Activated CD8-positive, alpha-beta memory T cell treated with anti-CD3 and anti-CD28 coated beads for 4 hours (primary cell): Measurements from ENCODE around the gene URGCP.
"Not testable (repeated sequence)": the region's sequence is repeated elsewhere in the genome, so short reads cannot be mapped to it uniquely, and the experiment has no call there.

Experiments used
- DNase-seq, 2 donors: peaks; one replicate each; pipeline ENCODE4 v3.0.0-alpha.2; 2020; ENCODE audit warnings: low read depth in 2 of 2

Gene URGCP

DNA sequence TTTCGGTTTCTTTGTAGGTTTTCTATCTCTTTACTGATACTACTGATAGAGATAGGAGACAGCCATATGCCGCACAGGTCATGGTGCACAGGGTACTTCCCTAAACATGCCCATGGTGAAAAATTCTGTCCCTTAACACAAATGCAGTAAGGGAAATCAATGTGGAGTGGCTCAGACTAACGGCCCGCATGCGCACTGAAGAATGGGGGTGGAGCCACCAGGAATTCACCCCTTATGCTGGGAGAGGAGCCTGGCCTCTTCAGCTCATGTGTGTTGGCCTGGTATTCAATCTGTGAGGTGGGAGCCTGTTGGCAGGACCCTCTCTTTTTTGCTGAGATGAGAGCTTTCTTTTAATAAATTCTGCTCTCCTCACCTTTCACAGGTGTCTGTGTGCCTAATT lies 8.4 kb upstream of the URGCP start:
- DNase-seq: no peak

DNA sequence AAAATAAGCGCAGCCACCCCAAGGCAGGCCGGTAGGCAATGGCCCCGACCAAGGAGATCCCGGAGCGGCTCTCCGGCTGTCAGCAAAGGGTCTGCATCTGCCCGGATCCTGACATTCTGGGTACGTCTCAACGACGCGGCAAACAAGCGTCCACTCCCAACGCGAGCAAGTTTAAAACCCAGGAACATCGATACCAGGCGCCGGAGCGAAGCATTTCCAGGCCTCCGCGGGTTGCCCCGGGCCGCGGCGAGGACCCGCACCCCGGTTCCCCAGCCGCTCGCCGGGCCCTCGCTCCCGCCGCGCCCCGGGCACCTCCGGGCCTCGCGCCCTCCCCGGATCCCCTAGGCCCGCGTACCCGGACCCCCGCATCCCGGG lies 453 bp downstream of the URGCP start:
- DNase-seq: no peak

- no peak for DNase-seq
Measured at GRCh38 chr7:43905209-43905946, 1.0 kb downstream of the URGCP start.

- no peak for DNase-seq
Measured at GRCh38 chr7:43904533-43905208, 1.7 kb downstream of the URGCP start.

DNA sequence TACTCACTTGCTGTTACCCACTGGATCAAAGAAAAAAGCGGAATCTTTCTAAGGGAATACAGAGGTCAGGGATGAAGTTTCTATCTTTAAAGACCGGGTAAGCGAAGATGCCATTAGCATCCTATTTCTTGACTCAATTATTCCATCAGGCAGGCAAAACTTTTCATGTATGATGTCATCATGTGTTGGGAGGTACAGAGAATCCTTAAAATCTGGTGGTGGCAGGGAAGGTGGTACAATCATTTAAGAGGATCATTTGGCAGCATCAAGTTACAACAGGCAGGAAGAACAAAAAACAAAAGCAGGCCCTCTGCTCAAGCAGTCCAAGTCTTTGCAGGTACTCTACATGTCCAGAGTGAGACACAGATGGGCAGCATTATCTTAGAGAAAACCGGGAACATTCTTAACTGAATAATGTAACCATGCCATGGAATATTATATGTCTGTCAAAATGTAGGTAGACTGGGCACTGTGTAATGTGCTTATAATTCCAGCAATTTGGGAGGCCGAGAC lies 3.8 kb downstream of the URGCP start:
- no peak for DNase-seq

GRCh38 chr7:43898571-43898970 lies 7.8 kb downstream of the URGCP start:
- DNase-seq: not testable (repeated sequence)

DNA sequence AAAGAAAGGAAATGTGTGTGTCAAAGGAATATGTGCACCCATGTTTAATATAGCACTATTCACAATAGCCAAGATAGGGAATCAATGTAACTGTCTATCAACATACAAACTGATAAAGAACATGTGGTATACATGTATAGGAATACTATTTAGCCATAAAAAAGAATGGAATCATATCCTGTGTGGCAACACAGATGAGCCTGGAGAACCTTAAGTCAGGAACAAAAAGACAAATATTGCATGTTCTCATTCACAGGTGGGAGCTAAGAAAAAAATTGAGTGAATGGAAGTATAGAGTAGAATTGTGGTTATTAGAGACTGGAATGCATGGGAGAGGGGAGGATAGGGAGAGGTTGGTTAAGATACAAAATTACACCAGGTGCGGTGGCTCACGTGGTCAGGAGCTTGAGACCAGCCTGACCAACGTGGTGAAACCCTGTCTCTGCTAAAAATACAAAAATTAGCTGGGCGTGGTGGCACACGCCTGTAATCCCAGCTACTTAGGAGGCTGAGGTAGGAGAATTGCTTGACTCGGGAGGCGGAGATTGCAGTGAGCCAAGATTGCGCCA lies 10.5 kb downstream of the URGCP start:
- DNase-seq: no peak

- no peak for DNase-seq
Measured at GRCh38 chr7:43891069-43891955, 15.1 kb downstream of the URGCP start.

- no peak for DNase-seq
Measured at GRCh38 chr7:43890468-43890867, 15.9 kb downstream of the URGCP start.

DNA sequence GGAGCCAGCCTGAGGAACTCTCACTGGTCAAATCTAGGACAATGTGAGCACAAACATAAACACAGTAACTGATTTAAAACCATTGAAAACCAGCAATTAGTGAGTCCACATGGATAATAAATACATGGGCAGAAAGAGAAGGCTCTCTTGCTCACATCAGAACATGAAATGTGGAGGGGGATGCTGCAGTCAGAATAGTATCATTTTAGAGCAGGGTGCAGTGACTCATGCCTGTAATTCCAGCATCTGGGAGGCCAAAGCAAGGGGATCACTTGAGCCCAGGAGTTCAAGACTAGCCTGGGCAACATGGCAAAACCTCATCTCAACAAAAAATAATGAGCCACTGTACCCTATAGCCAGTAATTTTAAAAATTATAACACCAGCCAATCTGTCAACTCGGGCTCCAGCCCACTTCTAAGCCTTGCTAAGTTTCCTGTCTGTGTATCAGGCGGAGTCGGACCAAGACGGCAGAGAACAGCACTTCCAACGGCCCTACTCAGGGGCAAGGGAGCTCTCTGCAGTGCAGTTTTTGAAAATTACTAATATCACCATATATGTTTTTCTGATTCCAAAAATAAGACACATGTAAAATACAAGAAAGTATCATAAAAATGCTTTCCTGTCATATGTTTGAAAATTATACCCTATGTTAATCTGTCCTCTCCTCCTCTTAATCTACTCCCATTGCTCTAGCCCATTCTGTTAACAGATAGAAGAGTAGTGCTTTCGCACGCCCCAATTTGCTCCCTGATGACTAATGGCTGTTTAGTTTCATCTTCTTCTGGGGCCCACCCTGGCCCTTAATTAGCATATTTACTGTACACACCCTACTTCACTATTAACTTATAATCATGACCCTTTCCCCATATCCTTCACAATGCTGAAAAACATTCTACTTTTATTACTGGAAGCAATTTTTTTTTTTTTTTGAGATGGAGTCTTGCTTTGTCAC lies 17.1 kb downstream of the URGCP start:
- no peak for DNase-seq

DNA sequence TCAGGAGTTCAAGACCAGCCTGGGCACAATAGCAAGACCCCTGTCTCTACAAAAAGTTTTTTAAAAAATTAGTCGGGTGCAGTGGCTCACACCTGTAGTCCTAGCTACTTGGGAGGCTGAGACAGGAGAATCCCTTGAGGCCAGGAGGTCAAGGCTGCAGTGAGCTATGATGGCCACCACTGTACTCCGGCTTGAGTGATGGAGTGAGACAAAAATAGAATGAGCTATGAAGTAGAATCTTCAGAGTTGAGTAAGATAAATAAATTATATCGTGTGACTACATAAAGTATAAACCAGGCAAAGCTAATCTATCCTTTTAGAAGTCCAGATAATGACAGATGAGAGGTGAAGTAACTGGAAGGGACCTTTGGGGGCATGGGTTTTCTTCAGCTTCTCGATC lies 21.8 kb downstream of the URGCP start:
- DNase-seq: no peak

GRCh38 chr7:43884209-43884608 lies 22.2 kb downstream of the URGCP start:
- no peak for DNase-seq

DNA sequence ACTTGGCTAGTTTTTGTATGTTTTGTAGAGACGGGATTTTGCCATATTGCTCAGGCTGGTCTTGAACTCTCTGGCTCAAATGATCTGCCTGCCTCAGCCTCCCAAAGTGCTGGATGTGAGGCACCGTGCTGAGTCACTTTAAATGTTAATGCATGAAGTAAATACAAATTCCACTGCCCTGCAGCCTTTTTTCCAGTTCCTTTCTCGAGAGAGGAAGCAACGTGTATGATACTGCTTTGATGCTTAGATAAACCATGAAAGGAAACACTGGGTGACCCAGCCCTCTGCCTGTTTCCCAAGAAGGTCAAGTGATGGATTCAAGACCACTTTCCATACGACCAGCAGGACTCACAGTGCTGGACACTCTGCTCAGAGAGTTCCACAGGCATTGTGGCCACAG lies 25.8 kb downstream of the URGCP start:
- no peak for DNase-seq

DNA sequence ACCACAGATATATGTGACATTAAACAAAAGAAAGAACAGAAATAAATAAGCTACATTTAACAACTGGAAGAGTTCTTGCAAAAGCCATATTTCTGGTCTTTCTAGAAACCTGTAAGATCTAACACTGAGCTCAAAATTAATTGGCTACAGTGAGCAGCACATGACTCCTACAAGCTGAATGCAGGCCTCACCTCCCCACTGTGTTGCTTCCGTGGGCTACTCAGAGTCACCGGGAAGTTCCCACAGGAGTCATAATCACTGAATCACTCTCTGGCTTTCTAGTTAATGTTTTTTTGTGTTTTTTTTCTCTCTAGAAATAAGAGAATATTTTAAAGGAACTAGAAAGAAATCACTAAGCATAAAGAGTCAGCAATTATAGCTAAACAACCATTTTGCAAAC lies 26.9 kb downstream of the URGCP start:
- DNase-seq: no peak

DNA sequence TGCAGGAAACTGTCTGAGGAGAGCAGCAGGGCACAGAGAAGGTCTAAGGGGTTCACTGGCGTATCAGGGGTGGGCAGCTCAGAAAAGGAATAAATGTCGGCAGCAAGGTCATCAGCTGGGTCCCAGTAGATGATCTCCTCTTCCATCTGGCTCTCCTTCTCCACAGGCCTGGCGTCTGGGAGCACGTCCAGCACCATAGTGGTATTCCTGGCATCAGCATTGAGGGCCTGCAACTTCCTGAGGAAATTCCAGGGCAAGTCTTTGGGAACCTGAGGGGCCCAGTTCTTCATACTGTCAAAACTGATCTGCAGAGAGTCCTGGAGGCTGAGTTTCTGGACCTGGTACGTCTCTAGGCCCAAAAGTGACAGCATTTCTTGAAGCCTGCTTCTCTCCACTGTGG lies 27.5 kb downstream of the URGCP start:
- no peak for DNase-seq

GRCh38 chr7:43877968-43878864 lies 28.2 kb downstream of the URGCP start:
- DNase-seq: no peak

GRCh38 chr7:43876976-43877745 lies 29.2 kb downstream of the URGCP start:
- DNase-seq: no peak

- no peak for DNase-seq
Measured at GRCh38 chr7:43876241-43876640, 30.2 kb downstream of the URGCP start.

GRCh38 chr7:43873300-43873699 lies 33.1 kb downstream of the URGCP start:
- DNase-seq: no peak
